SHP77 (cell line): Measurements from ENCODE around the gene SLC47A1.
"Not testable (repeated sequence)": the region's sequence is repeated elsewhere in the genome, so short reads cannot be mapped to it uniquely, and the experiment has no call there.

Source experiments
- DNase-seq, 2 experiments: peaks; one replicate each; lab custom pipeline; 2025; lab: John Stamatoyannopoulos, UW

The SLC47A1 gene

GRCh38 chr17:19555746-19556145 is 22.1 kb downstream of the SLC47A1 start:
- DNase-seq = no peak

- DNase-seq = no peak
These were observed 25.3 kb downstream of the SLC47A1 start for GRCh38 chr17:19558946-19559345.

DNA sequence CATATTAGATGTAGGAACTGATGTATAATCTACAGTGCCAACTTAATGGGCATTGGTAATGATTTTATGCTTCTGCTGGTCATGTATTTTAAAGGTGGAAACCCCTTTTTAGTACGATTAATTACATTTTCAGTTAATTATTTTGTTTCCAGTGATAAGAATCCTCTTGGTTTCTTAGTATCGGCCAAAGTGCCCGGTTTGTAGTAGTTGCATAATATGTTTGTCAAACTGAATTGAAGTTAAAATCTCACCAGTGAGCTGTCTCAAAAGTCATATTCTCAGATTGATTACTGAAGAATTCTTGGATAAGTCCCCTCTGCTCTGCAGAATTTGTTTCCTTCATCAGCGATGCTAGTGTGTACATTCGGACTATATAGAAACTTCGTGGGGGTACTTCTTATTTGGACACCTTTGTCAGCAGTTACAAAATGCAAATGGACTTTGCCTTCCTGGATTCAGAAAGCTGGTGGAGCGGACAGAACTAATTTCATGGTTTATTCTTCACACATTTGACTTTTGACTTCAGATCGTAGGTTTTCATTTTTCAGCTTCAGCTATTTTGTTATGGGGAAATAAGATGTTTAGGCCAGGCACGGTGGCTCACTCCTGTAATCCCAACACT is 28.2 kb downstream of the SLC47A1 start:
- DNase-seq = no peak

GRCh38 chr17:19565817-19566575 is 32.3 kb downstream of the SLC47A1 start:
- no peak for DNase-seq

GRCh38 chr17:19567216-19568015 is 33.8 kb downstream of the SLC47A1 start:
- DNase-seq = no peak

DNA sequence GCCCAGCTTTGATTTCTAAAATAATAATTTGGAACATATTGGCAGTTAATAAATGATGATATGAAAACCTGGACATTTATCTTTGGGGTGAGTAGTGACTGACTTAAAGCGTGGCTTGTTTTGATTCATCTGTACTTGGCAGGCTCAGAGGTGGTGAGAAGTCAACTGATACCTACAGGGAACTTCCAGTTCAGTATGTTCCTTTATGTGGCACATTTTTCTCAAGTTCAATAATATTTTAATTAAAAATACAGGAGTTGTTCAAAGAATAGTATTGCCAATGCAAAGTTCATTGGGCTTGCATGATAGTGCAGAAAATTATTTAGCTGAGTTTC is 34.3 kb downstream of the SLC47A1 start:
- no peak for DNase-seq

DNA sequence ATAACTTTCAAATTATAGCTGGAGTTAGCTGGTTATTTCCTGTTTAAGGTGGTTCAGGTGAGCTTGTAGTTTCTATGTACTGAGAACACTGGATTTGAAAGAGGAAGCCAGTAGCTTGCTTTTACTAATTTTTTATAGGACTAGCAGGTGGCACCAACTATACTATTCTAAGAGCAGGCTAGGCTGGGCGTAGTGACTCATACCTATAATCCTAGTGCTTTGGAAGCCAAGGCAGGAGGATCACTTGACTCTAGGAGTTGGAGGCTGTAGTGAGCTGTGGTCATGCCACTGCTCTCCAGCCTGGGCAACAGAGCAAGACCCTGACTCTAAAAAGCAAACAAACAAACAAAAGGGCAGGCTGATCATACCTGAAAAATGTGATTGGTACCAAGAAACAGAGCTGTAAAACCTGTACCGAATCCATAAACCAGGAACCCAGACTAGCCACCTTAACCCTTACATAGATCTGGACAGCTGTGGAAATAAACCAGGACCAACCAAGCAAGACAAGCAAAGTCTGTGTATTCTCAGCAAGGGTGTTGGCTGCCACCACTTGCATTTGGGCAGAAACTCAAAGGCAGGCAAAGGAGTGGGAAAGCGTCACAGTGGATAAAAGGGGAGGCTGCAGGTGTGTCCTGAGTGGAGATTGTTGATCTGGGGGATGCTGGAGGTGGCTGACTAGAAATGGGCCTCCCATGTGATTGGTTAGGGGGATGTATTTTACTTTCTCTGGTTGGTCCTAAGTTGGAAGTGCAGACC is 36.3 kb downstream of the SLC47A1 start:
- no peak for DNase-seq

DNA sequence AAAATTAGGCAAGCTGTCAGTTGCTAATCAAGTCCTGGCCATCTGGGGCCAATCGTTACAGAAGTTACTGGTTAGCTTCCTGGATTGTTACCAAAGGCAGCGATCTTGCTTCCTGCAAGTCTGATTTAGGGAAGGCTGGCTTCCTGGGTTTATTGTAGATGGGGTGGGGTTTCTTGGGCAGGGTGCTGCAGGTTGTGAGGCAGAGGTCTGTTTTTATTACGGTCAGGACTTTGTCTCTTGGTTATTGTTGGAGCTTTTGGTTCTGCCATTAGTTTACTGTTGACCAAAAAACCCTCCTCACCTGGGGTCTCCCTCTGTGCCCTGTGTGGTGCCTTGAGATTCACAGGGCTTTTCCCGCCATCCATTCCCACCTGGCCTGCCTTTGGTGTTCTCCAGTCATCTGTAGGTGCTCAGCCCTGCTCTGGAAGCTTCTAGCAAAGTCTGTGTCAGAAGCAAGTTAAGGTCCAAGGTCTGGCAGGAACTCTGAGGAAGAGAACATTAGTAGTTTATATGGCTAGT is 36.9 kb downstream of the SLC47A1 start:
- DNase-seq = no peak

- DNase-seq = no peak
These were observed 39.4 kb downstream of the SLC47A1 start for GRCh38 chr17:19573075-19573474.

DNA sequence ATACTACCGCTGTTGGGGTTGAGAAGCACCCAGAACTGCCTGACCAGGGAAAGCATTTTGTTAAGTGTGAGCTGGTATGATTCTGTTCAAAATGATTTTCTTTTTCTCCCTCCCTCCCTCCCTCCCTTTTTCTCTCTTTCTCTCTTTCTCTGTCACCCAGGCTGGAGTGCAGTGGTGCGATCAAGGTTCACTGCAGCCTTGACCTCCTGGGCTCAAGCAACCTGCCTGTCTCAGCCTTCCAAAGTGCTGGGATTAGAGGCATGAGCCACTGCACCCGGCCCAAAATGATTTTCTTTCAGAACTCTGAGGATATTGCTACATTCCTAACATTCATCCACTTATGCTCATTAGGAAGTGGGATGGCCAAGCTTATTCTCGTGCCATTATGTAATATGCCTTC is 41.3 kb downstream of the SLC47A1 start:
- no peak for DNase-seq

DNA sequence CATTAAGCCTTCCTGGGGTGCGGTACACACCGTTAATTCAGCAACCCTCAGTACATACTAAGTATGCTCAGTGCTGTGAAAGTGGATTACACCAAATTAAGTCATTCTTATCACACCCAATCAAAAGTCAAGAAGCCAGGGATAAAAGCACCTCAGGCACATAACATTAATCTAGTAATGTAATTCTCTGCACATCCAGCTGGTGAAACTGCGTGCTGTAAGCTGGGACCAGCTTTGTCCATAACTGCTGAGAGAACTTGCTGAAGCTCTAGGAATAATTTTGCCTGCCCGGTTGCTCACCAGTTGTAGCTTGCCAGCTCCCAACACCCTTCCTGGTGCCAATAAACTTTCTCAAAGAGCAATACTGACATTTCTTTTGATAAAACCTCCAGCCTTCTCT is 44.9 kb downstream of the SLC47A1 start:
- DNase-seq = no peak

- DNase-seq = no peak
These were observed 45.6 kb downstream of the SLC47A1 start for GRCh38 chr17:19579192-19579761.

GRCh38 chr17:19579867-19580565 is 46.4 kb downstream of the SLC47A1 start:
- no peak for DNase-seq

DNA sequence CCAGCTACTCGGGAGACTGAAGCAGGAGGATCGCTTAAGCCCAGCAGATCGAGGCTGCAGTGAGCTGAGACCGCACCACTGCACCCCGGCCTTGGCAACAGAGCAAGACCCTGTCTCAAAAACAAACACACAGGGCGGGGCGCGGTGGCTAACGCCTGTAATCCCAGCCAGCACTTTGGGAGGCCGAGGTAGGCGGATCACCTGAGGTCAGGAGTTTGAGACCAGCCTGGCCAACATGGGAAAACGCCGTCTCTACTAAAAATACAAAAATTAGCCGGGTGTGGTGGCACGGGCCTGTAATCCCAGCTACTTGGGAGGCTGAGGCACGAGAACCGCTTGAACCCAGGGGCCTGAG is 46.9 kb downstream of the SLC47A1 start:
- not testable (repeated sequence) for DNase-seq

DNA sequence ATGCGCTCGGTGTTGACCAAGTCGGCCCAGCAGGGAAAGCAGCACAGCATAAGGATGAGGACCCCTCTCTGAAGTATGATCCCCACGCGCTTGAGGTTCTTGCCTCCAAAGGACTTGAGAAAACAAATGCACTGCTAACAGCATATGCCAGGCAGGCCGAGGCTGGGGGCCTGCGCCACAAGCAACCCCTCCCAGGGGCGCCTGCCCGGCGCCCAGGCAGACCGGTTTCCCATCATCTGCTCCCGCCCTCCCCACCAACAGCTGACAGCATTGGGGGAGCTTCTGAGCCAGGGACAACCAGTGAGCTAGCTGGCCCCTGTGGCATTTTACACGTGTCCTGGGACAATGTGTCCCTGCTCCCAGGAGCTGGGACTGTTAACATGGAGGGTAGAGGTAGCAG is 48.5 kb downstream of the SLC47A1 start:
- DNase-seq = not testable (repeated sequence)

GRCh38 chr17:19583871-19584270 is 50.2 kb downstream of the SLC47A1 start:
- no peak for DNase-seq

- DNase-seq = no peak
These were observed 56.8 kb downstream of the SLC47A1 start for GRCh38 chr17:19590451-19590850.

DNA sequence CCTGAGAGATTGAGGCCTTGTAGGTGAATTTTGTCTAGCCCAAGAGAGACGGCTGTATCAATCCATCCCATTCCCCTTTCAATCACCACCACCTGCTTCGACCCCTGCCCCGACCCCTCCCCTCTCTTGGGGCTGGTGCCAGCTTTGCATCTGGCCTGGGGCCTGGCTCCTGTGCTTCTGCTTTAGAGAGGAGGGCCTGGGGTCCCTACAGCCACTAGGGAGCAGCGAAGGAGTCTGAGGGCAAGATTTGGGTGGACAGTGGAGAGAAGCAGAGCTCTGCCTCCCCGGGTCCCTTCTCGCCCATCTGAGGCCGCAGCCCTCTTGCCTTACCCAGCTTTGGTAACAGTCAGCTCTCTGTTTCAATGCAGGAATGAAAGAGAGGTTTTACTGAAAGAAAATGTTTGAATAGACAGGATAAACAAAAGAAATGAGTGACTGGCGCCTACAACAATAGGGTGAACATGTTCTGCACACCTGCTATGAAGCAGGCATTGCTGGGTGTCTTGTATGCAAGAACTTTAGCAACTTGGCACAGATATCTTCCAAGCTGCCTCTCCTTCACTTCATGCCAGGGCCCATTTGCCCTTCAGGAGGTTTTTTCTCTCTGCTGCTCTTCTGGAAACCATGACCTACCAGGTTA is 57.4 kb downstream of the SLC47A1 start:
- DNase-seq = no peak

DNA sequence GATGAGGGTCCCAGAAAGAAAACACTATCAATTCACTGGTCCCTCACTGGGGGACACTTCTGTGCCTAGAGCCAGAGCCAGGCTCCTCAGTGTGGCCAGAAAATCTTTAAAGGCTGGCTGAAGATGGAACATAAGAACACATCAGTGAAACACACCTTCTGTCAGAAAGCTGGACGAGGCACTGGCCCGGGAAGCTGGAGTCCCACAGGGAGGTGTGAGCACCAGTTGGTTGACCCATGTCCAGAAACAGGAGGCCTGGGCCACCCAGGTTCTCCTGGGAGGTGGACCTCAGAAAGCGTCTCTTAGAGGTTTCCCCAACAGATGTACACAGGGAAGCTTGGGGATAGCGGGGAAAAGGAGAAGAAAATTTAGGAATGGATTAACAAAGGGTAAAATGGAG is 58.7 kb downstream of the SLC47A1 start:
- no peak for DNase-seq

- no peak for DNase-seq
These were observed 63.2 kb downstream of the SLC47A1 start for GRCh38 chr17:19596869-19597268.

GRCh38 chr17:19610311-19610710 is 76.7 kb downstream of the SLC47A1 start:
- no peak for DNase-seq
